ENCODE data around the gene WNT3A. TPM values are rescaled to one million over a fixed set of nuclear protein-coding genes. Genes with fewer than 3 reads are reported as not detected.

The WNT3A gene
- total RNA-seq, 4 donors from 2014 or later: 0.76 to 2.7 (median 1.3) TPM

- H3K36me3 ChIP-seq: no peaks in the 10 kb centered on the region
- H3K4me3 ChIP-seq: no peak overlapping the region
- intact Hi-C loops (cut with DNase I): no loop called here
- H3K27me3 ChIP-seq: peaks cover 0 to 96% (median 17%) of the 10 kb centered on the region in 4 donors
- DNase-seq: no peak
- no peak overlapping the region for H3K27ac ChIP-seq
- WGBS, 2 donors: 11 to 35% methylated on average over 3 to 4 of the region's 4 CpGs
- no peaks in the 10 kb centered on the region for H3K4me1 ChIP-seq
- no peaks in the 10 kb centered on the region for H3K9me3 ChIP-seq
- TF ChIP-seq CTCF (IDR thresholded peaks at IDR 0.05) (no peak), POLR2A (IDR thresholded peaks at IDR 0.05) (no peak)
These were observed 59.6 kb downstream of the WNT3A start for GRCh38 chr1:228066416-228066815.

GRCh38 chr1:228066891-228067654 lies 60.3 kb downstream of the WNT3A start:
- WGBS, 2 donors: 62 to 78% methylated on average over 1 to 6 of the region's 10 CpGs
- Histone ChIP-seq H3K27ac (no peak overlapping the region), H3K4me1 (no peaks in the 10 kb centered on the region), H3K9me3 (no peaks in the 10 kb centered on the region), H3K4me3 (no peak overlapping the region), H3K27me3 (peaks cover 0 to 96% (median 17%) of the 10 kb centered on the region in 4 donors), H3K36me3 (no peaks in the 10 kb centered on the region)
- no peak for TF ChIP-seq POLR2A (IDR thresholded peaks at IDR 0.05)
- TF ChIP-seq CTCF (IDR thresholded peaks at IDR 0.05): no peak
- intact Hi-C loops (cut with DNase I): no loop called here
- DNase-seq: no peak

DNA sequence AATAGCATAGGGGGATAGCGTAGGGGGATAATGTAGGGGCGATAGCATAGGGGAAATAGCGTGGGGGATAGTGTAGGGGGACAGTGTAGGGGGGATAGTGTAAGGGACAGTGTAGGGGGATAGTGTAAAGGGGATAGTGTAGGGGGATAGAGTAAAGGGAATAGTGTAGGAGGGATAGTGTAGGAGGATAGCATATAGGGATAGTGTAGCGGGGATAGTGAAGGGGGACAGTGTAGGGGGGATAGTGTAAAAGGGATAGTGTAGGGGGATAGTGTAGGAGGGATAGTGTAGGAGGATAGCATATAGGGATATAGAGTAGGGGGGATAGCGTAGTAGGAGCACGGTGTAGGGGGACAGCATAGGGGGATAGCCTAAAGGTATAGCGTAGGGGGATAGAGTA lies 61.6 kb downstream of the WNT3A start:
- no peaks in the 10 kb centered on the region for H3K36me3 ChIP-seq
- TF ChIP-seq CTCF (IDR thresholded peaks at IDR 0.05): no peak
- no peak for TF ChIP-seq POLR2A (IDR thresholded peaks at IDR 0.05)
- H3K27ac ChIP-seq: no peak overlapping the region
- H3K4me3 ChIP-seq: no peak overlapping the region
- H3K9me3 ChIP-seq: no peaks in the 10 kb centered on the region
- DNase-seq: no peak
- no peaks in the 10 kb centered on the region for H3K4me1 ChIP-seq
- peaks cover 0 to 93% (median 16%) of the 10 kb centered on the region in 4 donors for H3K27me3 ChIP-seq
- intact Hi-C loops (cut with DNase I): no loop called here
- 58 to 68% methylated on average over 7 of the region's 7 CpGs for WGBS, 2 donors

- Histone ChIP-seq H3K36me3 (no peaks in the 10 kb centered on the region), H3K27me3 (peaks cover 0 to 75% (median 8%) of the 10 kb centered on the region in 4 donors), H3K4me1 (no peaks in the 10 kb centered on the region), H3K27ac (no peak overlapping the region), H3K9me3 (no peaks in the 10 kb centered on the region), H3K4me3 (no peak overlapping the region)
- TF ChIP-seq CTCF (IDR thresholded peaks at IDR 0.05): no peak
- TF ChIP-seq POLR2A (IDR thresholded peaks at IDR 0.05): no peak
- DNase-seq: no peak
- WGBS, 2 donors: 38 to 58% methylated on average over 2 of the region's 2 CpGs
- intact Hi-C loops (cut with DNase I): loop anchor here (5.0 kb wide), 1 partner anchor 328 kb away; no protein-coding TSS in a partner anchor
These were observed 63.4 kb downstream of the WNT3A start for GRCh38 chr1:228070173-228070572.

DNA sequence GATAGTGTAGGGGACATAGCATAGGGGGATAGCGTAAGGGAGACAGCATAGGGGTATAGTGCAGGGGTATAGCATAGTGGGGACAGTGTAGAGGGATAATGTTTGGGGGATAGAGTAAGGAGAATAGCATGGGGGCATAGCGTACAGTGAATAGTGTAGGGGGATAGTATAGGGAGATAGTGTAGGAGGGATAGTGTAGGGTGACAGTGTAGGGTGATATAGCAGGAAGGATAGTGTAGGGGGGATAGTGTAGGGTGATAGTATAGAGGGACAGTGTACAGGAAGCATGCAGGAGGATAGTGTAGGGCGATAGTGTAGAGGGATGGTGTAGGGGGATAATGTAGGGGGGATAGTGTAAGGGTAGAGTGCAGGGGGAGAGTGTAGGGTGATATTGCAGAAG lies 64.1 kb downstream of the WNT3A start:
- Histone ChIP-seq H3K4me1 (no peaks in the 10 kb centered on the region), H3K4me3 (no peak overlapping the region), H3K36me3 (no peaks in the 10 kb centered on the region), H3K9me3 (no peaks in the 10 kb centered on the region), H3K27me3 (peaks cover 0 to 68% (median 6%) of the 10 kb centered on the region in 4 donors), H3K27ac (no peak overlapping the region)
- 57 to 73% methylated on average over 3 of the region's 3 CpGs for WGBS, 2 donors
- TF ChIP-seq CTCF (IDR thresholded peaks at IDR 0.05): no peak
- no peak for TF ChIP-seq POLR2A (IDR thresholded peaks at IDR 0.05)
- DNase-seq: no peak
- intact Hi-C loops (cut with DNase I): loop anchor here (5.0 kb wide), 1 partner anchor 329 kb away; no protein-coding TSS in a partner anchor

Measured in esophagus squamous epithelium (tissue), 5 donors.